SK-N-SH (cell line): Measurements from ENCODE around the gene NRG4. TPM values are rescaled to one million over a fixed set of nuclear protein-coding genes. Genes with fewer than 3 reads are reported as not detected.

Source experiments
- CTCF ChIA-PET: fragments of 300-600, 350-600 bp; formaldehyde crosslinking; extraction: SDS; loops from one replicate; lab custom pipeline; 2021; lab: Yijun Ruan, JAX
- POLR2A ChIA-PET: fragments of 350-600 bp; sonication (Branson Sonifier 250); formaldehyde crosslinking; extraction: SDS; loops from one replicate; lab custom pipeline; 2020; ENCODE audit warnings: antibody characterized with exemption, inconsistent platforms; lab: Yijun Ruan, JAX
- DNase-seq: peaks from one replicate; pipeline ENCODE4 v3.0.0; 2012
- H2AFZ ChIP-seq: fragments of 200-600 bp; sonication (generic); 2 replicates; pipeline ENCODE4 v1.8.1; 2016; ENCODE audit warnings: antibody characterized with exemption, mild to moderate bottlenecking, low read depth
- H3F3A ChIP-seq: fragments of 200-600 bp; sonication (generic); replicated peaks from 2 replicates; pipeline ENCODE3; 2016; ENCODE audit warnings: antibody characterized with exemption, mild to moderate bottlenecking; ENCODE audit not compliant: insufficient read depth
- H3K27ac ChIP-seq, 2 experiments: fragments of 200-500 bp in 1 of 2; fragments of 200-600 bp in 1 of 2; sonication (Bioruptor generic) in 1 of 2; sonication (generic), shearing (Covaris generic) in 1 of 2; 2 replicates each; pipeline versions ENCODE4 v1.5.1 to v1.6.1; 2014 to 2016; ENCODE audit warnings: low read depth in 2 of 2, inconsistent platforms in 1 of 2, low read length in 1 of 2, mild to moderate bottlenecking in 1 of 2, mixed read lengths in 1 of 2
- H3K27me3 ChIP-seq: fragments of 200-600 bp; sonication (generic), shearing (Covaris generic); 2 replicates; pipeline ENCODE4 v1.6.1; 2016; ENCODE audit warnings: mixed run types; ENCODE audit not compliant: insufficient read depth
- H3K36me3 ChIP-seq, 2 experiments: fragments of 200-500 bp in 1 of 2; fragments of 200-600 bp in 1 of 2; sonication (Bioruptor generic) in 1 of 2; sonication (generic) in 1 of 2; replicated peaks in 1 of 2; 2 replicates each; pipeline versions ENCODE3 to v1.5.1; 2014 to 2016; ENCODE audit warnings: low read length in 1 of 2, mild to moderate bottlenecking in 1 of 2; ENCODE audit not compliant: insufficient read depth in 2 of 2, control insufficient read depth in 1 of 2
- H3K4me1 ChIP-seq, 2 experiments: fragments of 200-500 bp in 1 of 2; fragments of 200-600 bp in 1 of 2; sonication (Bioruptor generic) in 1 of 2; sonication (generic), shearing (Covaris generic) in 1 of 2; 2 replicates each; pipeline versions ENCODE4 v1.5.1 to v1.6.1; 2014 to 2016; ENCODE audit warnings: low read depth in 1 of 2, low read length in 1 of 2, mixed run types in 1 of 2; ENCODE audit not compliant: insufficient read depth in 2 of 2, control insufficient read depth in 1 of 2
- H3K4me2 ChIP-seq: fragments of 200-600 bp; sonication (generic), shearing (Covaris generic); 2 replicates; pipeline ENCODE4 v1.6.1; 2017; ENCODE audit warnings: mixed run types
- H3K4me3 ChIP-seq, 2 experiments: fragments of 200-500 bp in 1 of 2; fragments of 200-600 bp in 1 of 2; sonication (Bioruptor generic) in 1 of 2; sonication (generic), shearing (Covaris generic) in 1 of 2; 2 replicates each; pipeline versions ENCODE4 v1.5.1 to v1.8.1; 2014 to 2016; ENCODE audit warnings: low read depth in 2 of 2, inconsistent platforms in 1 of 2, low read length in 1 of 2, mild to moderate bottlenecking in 1 of 2, mixed read lengths in 1 of 2, moderate library complexity in 1 of 2
- H3K79me2 ChIP-seq: fragments of 200-600 bp; sonication (generic); 2 replicates; pipeline ENCODE4 v1.8.1; 2017; ENCODE audit warnings: mild to moderate bottlenecking; ENCODE audit not compliant: insufficient read depth
- H3K9ac ChIP-seq: fragments of 200-600 bp; sonication (generic); 2 replicates; pipeline ENCODE4 v1.6.1; 2017; ENCODE audit warnings: mixed run types
- H3K9me2 ChIP-seq: fragments of 200-600 bp; sonication (generic); 2 replicates; pipeline ENCODE4 v1.6.1; 2017; ENCODE audit warnings: mixed run types
- H3K9me3 ChIP-seq: fragments of 200-600 bp; sonication (generic); 2 replicates; pipeline ENCODE4 v1.6.1; 2017; ENCODE audit warnings: mixed run types, mild to moderate bottlenecking, moderate library complexity
- H4K20me1 ChIP-seq: fragments of 200-600 bp; sonication (generic); 2 replicates; pipeline ENCODE4 v1.6.1; 2017; ENCODE audit warnings: mild to moderate bottlenecking, mixed run types; ENCODE audit not compliant: insufficient read depth
- ELF1 ChIP-seq: IDR thresholded peaks from 2 replicates; pipeline ENCODE4 v1.4.0; 2012
- FOSL2 ChIP-seq: IDR thresholded peaks from 2 replicates; pipeline ENCODE4 v1.4.0; 2012; ENCODE audit warnings: low read depth, mild to moderate bottlenecking, moderate library complexity, borderline replicate concordance
- GABPA ChIP-seq: IDR thresholded peaks from 2 replicates; pipeline ENCODE4 v1.4.0; 2012; ENCODE audit warnings: low read depth, mild to moderate bottlenecking
- MXI1 ChIP-seq: IDR thresholded peaks from 2 replicates; pipeline ENCODE4 v1.6.1; 2012; ENCODE audit warnings: mild to moderate bottlenecking, low read depth, low read length, improper control_type of control experiment
- POLR2AphosphoS5 ChIP-seq: IDR thresholded peaks from 2 replicates; pipeline ENCODE4 v1.6.1; 2012; ENCODE audit warnings: low read depth, low read length
- RAD21 ChIP-seq: IDR thresholded peaks from 2 replicates; pipeline ENCODE4 v1.6.1; 2012; ENCODE audit warnings: mild to moderate bottlenecking, low read length
- SIN3A ChIP-seq: IDR thresholded peaks from 2 replicates; pipeline ENCODE4 v1.6.1; 2012; ENCODE audit warnings: low read depth, mild to moderate bottlenecking, low read length, moderate library complexity, borderline replicate concordance
- TAF1 ChIP-seq: IDR thresholded peaks from 2 replicates; pipeline ENCODE4 v1.6.1; 2012; ENCODE audit warnings: low read depth, mild to moderate bottlenecking, low read length, moderate library complexity, borderline replicate concordance
- USF1 ChIP-seq: IDR thresholded peaks from 2 replicates; pipeline ENCODE4 v1.4.0; 2012; ENCODE audit warnings: low read depth, borderline replicate concordance
- USF2 ChIP-seq: fragments of 150-350 bp; IDR thresholded peaks from 2 replicates; pipeline ENCODE4 v1.6.1; 2017; ENCODE audit warnings: antibody characterized with exemption, low read length, low read depth, borderline replicate concordance
- YY1 ChIP-seq: IDR thresholded peaks from 2 replicates; pipeline ENCODE4 v1.4.0; 2012; ENCODE audit warnings: low read depth, mild to moderate bottlenecking
- ZBTB33 ChIP-seq: IDR thresholded peaks from 2 replicates; pipeline ENCODE4 v1.4.0; 2012; ENCODE audit warnings: low read depth, borderline replicate concordance
- WGBS: methylation state at CpG from one replicate; pipeline ENCODE4 v1.1.6; 2017; ENCODE audit warnings: low lambda C conversion rate; 5-methylcytosine and 5-hydroxymethylcytosine counted together
- polyA plus RNA-seq, 3 experiments: library from polyadenylated mRNA; depleted of rRNA; stranded (reverse); fragments of >200 nt; gene quantifications; 2 replicates each; pipeline ENCODE4 v1.2.3, GENCODE V29; 2012

The NRG4 gene
- polyA plus RNA-seq, 1 of the 3 experiments (the other 2 are of a cell fraction), result not detected

DNA sequence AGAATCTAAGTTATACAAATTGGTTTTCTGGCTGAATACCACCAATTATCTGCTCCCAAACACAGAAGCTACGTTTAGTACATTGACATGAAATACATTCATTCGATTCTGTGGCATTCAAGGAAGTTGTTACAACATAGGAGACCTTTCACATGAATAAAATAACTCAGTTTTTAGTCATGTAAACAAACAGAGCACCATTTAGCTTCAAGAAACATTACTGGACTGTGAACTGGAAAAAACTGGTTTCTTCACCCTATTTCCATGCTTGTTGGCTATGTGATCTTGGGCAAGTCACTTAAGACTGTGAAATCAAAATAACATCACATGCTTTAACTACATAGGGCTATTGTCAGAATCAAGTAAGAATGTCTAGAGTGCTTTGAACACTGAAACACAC, 46.2 kb downstream of the NRG4 start:
- H3K4me3 ChIP-seq, result no peak overlapping the region
- 13% methylated on average over 2 of the region's 2 CpGs for WGBS
- DNase-seq, result no peak
- H3K36me3 ChIP-seq, result no peaks in the 10 kb centered on the region
- no peak overlapping the region for H2AFZ ChIP-seq
- H3K9me3 ChIP-seq, result no peaks in the 10 kb centered on the region
- no peak overlapping the region for H3K27ac ChIP-seq
- no peaks in the 10 kb centered on the region for H4K20me1 ChIP-seq
- no peaks in the 10 kb centered on the region for H3K79me2 ChIP-seq
- no peaks in the 10 kb centered on the region for H3F3A ChIP-seq
- H3K9me2 ChIP-seq, result no peaks in the 10 kb centered on the region
- TF ChIP-seq RAD21 (no peak), YY1 (no peak), GABPA (no peak), SIN3A (no peak)
- TF ChIP-seq, all 33 proteins: peak for 0
- H3K4me2 ChIP-seq, result no peak overlapping the region
- H3K9ac ChIP-seq, result no peak overlapping the region
- CTCF ChIA-PET, result interaction anchor here (1.3 kb wide), 1 partner anchor 92 kb away, joined by 3 read pairs; no protein-coding TSS in a partner anchor
- no peaks in the 10 kb centered on the region for H3K4me1 ChIP-seq
- POLR2A ChIA-PET, result no interaction called here
- no peaks in the 10 kb centered on the region for H3K27me3 ChIP-seq

GRCh38 chr15:75961331-75961730, 50.9 kb downstream of the NRG4 start:
- Histone ChIP-seq H3K4me2 (no peak overlapping the region), H3K9ac (no peak overlapping the region), H3K4me1 (no peaks in the 10 kb centered on the region), H3K27me3 (no peaks in the 10 kb centered on the region), H3K36me3 (no peaks in the 10 kb centered on the region), H2AFZ (no peak overlapping the region), H3K79me2 (no peaks in the 10 kb centered on the region), H4K20me1 (no peaks in the 10 kb centered on the region), H3K9me2 (no peaks in the 10 kb centered on the region), H3K4me3 (no peak overlapping the region), H3F3A (no peaks in the 10 kb centered on the region), H3K27ac (no peak overlapping the region), H3K9me3 (no peaks in the 10 kb centered on the region)
- no peak for DNase-seq
- no peak for TF ChIP-seq ELF1
- POLR2A ChIA-PET, result no interaction called here
- WGBS, result 88% methylated on average over 1 of the region's 1 CpG
- CTCF ChIA-PET, result interaction anchor here (1.4 kb wide), 1 partner anchor 11 kb away, joined by 3 read pairs; no protein-coding TSS in a partner anchor

DNA sequence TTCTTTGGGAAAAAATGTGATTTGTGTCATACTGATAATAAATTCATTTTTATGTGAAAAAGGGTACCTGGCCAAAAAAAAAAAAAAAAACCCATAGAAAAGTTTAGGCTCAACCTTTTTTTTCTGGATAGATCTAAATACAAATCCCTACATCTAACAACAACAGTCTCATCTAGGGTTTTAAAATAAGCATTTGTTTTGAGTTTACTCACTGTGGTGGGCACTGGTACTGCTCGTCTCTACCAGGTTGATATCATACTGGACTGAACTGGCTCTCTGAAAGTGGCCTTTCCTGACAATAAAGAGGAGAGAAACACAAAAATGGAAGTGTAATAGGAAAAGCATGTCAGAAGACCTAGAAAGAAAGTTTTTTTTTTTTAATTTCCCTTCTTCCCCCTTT, 56.5 kb downstream of the NRG4 start:
- Histone ChIP-seq H2AFZ (no peak overlapping the region), H3K9me3 (no peaks in the 10 kb centered on the region), H3K79me2 (no peaks in the 10 kb centered on the region), H3K9ac (no peak overlapping the region), H3K27ac (no peak overlapping the region), H3F3A (no peaks in the 10 kb centered on the region), H3K4me3 (no peak overlapping the region), H3K9me2 (no peaks in the 10 kb centered on the region), H3K4me1 (no peaks in the 10 kb centered on the region), H3K4me2 (no peak overlapping the region), H3K36me3 (no peaks in the 10 kb centered on the region), H4K20me1 (no peaks in the 10 kb centered on the region), H3K27me3 (no peaks in the 10 kb centered on the region)
- ChIA-PET CTCF (no interaction called here), POLR2A (no interaction called here)
- DNase-seq, result no peak
- TF ChIP-seq FOSL2, result no peak
- no peak for TF ChIP-seq TAF1
- TF ChIP-seq MXI1, result no peak
- TF ChIP-seq GABPA, result no peak
- no peak for TF ChIP-seq POLR2AphosphoS5
- no peak for TF ChIP-seq ZBTB33
- no peak for TF ChIP-seq SIN3A
- no peak for TF ChIP-seq ELF1
- TF ChIP-seq USF2, result no peak
- TF ChIP-seq USF1, result no peak
- WGBS, result 34% methylated on average over 1 of the region's 1 CpG
